NCI-H128 (cell line): ENCODE measurements around the gene HSPA4.
"Not testable (repeated sequence)": the region's sequence is repeated elsewhere in the genome, so short reads cannot be mapped to it uniquely, and the experiment has no call there.

ENCODE experiments used
- DNase-seq: peaks from one replicate; lab custom pipeline; 2025; ENCODE audit not compliant: unreplicated experiment; lab: John Stamatoyannopoulos, UW

HSPA4 gene

DNA sequence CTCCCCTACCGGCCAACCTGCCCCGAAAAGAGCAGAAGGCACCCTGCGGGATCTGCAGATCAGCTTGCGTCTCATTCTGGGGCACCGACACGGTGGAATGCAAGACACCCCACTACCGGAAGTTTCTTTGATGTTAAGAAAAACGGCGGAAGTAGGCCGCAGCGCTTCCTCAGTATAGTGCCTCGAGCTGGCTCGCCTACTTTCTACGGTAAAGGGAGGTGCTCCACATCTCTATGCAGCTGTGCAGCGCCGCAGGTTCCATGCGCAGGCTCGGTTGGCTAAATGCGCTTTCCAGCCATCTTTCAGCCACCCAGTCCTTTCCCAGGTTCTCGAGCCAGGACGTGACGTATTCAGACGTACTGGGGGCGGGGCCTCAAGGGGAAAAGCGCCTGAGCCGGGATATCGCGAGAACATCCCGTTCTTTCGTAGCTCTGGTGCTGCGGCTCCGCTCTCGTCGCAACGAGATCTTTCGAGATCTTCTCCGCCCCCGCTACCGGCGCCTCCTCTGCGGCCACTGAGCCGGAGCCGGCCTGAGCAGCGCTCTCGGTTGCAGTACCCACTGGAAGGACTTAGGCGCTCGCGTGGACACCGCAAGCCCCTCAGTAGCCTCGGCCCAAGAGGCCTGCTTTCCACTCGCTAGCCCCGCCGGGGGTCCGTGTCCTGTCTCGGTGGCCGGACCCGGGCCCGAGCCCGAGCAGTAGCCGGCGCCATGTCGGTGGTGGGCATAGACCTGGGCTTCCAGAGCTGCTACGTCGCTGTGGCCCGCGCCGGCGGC, at the start of gene HSPA4:
HSPA4 (plus strand) TSS at position 472 of the 775 bp plus-strand sequence; CDS start at position 710, 238 bp downstream.
- peak; percentile 83 for DNase-seq

DNA sequence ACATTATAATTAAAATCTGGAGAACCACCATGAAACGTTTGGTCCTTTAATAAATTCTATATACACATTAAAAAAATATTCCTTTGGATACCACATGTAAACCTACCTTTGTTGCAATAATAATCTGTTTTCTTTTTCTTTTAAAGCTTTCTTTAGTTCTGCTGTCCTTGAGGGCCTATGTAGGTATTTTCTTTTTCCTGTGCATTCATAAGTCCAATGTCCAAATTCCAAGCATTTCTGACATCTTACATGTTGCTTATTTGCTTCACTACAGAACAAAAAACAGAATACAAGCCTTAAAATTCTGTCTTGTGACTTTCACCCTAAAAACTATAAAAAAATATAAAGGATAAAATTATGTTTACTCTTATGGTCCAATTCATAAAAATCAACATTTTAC, 45.2 kb upstream of the HSPA4 start:
- no peak for DNase-seq

- not testable (repeated sequence) for DNase-seq
These were observed 43.4 kb upstream of the HSPA4 start for GRCh38 chr5:133008455-133008854.

DNA sequence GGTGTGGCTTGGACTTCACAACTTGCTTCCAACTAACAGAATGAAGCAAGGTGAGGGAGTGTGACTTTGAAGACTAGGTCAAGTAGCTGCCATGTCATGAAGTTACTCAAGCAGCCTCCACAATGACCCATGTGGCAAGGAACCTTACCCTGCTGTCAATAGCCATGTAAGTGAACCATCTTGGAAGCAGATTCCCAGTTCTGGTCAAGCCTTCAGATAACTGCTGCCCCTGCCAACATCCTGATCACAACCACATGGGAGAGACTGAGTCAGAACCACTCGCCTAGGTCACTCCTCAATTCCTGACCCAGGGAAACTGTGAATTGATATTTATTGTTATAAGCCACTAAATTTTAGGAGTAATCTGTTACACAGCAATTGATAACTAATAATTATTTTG, 36.3 kb upstream of the HSPA4 start:
- no peak for DNase-seq

DNA sequence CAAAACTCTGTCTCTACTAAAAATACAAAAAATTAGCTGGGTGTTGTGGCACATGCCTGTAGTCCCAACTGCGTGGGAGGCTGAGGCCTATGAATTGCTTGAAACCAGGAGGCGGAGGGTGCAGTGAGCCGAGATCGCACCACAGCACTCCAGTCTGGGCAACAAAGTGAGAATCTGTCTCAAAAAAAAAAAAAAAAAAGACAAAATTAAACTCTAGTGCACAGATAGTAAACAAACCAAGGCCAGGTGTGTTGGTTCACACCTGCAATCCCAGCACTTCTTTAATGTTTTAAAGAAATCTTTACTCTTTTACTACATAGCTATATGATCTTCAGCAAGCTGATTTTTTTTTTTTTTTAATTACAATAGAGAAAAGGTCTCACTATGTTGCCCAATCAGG, 33.8 kb upstream of the HSPA4 start:
- no peak for DNase-seq

GRCh38 chr5:133019471-133019870, 32.3 kb upstream of the HSPA4 start:
- not testable (repeated sequence) for DNase-seq

GRCh38 chr5:133025804-133026663, 25.8 kb upstream of the HSPA4 start, which contains the start of gene ZCCHC10:
ZCCHC10 (minus strand) TSS chr5:133026549; CDS start chr5:133026537, 12 bp downstream.
- DNase-seq = peak; percentile 88

DNA sequence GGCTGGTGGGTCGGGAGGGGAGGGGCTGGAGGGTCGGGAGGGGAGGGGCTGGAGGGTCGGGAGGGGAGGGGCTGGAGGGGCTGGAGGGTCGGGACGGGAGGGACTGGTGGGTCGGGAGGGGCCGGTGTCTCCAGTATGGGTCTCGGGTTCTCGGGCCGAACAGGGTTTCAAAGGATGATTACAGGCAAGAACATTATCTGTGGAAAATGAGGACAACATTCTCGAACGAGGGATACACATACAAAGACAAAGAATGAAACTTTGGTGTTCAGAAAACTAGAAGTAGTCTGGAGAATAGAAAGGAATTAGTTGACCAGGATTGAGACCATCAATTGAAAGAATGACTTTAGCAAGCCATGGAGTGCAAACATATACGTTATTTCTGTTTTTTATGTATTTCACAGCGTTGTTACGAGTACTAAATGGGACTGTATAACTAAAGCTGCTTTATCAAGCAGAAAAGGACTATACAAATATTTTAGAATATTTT, 25.1 kb upstream of the HSPA4 start:
- no peak for DNase-seq

DNA sequence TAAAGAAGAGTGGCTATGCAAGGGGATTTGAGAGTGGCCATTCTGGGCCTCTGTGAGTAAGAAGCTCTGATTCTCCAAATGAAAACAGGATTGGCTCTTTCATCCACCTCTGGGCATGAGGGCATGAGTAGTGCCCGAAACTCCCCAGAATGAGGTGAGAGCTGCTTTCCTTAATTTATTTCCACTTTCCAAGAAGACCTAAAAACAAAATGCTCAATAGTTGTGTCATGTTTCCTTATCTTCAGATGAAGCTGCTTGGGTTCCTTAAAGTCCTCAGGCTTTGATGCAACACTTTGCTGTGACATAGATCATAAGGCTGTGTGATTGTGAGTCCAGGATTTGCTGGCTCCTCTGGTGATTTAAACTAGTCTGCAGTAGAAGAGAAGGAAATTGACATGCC, 22.4 kb upstream of the HSPA4 start:
- no peak for DNase-seq

DNA sequence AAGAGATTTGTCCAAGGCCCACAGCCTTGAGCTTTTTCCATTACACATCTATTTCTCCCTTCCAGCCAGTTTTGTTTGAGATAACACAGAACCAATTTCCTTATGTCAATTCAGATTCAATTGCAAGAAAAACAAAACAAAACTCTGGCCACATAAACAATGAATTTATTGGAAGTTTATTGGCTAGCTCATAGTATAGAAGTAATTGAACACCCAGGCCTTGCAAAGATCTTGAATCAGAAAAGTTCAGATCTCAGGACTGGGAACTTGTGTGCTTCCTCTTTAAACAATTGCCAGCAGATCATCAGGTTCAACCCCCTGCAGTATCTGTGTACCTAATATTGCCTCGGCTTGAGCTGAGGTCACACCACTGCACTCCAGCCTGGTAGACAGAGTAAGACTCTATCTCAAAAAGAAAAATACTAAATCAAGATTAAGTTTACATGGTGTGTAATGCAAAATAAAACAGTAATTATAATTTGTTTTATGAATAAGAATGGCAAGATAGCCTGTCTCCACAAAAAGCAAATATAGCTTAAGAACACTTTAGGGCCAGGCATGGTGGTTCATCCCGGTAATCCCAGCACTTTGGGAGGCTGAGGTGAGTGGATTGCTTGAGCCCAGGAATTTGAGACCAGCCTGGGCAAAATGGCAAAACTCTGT, 21.3 kb upstream of the HSPA4 start:
- DNase-seq = no peak

GRCh38 chr5:133032852-133033742, 18.7 kb upstream of the HSPA4 start:
- DNase-seq = no peak

- no peak for DNase-seq
These were observed 17.7 kb upstream of the HSPA4 start for GRCh38 chr5:133034064-133034463.

GRCh38 chr5:133035224-133035623, 16.6 kb upstream of the HSPA4 start:
- no peak for DNase-seq

DNA sequence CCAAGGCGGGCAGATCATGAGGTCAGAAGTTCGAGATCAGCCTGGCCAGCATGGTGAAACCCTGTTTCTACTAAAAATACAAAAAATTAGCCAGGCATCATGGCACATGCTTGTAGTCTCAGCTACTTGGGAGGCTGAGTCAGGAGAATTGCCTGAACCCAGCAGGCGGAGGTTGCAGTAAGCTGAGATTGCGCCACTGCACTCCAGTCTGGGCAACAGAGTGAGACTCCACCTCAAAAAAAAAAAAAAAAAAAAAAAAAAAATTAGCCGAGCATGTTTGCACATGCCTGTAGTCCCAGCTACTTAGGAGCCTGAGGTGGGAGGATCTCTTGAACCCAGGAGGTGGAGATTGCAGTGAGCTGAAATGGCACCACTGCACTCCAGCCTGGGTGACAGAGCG, 15.1 kb upstream of the HSPA4 start:
- DNase-seq = not testable (repeated sequence)

DNA sequence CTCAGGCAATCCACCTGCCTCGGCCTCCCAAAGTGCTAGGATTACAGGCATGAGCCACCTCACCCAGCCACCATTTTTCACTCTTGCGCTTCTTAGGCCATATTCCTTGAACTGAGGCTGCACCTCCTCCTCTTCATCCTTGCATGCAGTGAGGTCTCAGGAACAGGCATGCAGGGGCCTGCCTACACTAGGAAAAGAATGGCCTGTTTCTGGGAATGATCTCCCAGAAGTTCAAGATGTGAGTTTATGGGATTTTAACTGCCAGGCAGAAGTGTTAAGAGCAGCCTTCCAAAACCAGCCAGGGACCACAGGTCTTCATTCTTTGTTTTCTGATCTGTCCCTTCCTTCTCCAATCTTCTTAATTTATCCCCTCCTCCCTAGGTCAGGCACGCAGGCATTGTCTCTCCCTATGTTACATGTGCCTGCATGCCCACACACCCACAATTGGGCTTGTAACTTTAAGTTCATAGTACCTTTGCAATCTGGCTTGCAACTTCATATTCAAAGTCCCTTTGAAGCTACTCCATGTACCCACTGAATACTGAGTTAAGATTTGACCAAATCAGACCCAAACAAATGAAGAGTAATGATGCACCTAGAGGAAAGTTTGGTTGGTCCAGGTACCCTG, 10.5 kb upstream of the HSPA4 start:
- DNase-seq = no peak

- no peak for DNase-seq
These were observed 9.9 kb upstream of the HSPA4 start for GRCh38 chr5:133041910-133042309.

DNA sequence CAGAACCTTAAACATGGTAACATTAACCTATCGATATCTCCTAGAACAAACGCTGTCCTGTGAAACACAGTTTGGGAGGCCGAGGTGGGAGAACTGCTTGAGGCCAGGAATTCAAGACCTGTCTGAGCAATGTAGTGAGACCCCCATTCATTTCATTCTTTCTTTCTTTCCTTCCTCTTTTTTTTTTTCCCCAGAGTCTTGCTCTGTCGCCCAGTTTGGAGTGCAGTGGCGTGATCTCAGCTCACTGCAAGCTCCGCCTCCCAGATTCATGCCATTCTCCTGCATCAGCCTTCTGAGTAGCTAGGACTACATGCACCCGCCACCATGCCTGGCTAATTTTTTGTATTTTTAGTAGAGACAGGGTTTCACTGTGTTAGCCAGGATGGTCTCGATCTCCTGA, 5.3 kb upstream of the HSPA4 start:
- DNase-seq = not testable (repeated sequence)

- DNase-seq = no peak
These were observed 4.4 kb upstream of the HSPA4 start for GRCh38 chr5:133047404-133047803.

DNA sequence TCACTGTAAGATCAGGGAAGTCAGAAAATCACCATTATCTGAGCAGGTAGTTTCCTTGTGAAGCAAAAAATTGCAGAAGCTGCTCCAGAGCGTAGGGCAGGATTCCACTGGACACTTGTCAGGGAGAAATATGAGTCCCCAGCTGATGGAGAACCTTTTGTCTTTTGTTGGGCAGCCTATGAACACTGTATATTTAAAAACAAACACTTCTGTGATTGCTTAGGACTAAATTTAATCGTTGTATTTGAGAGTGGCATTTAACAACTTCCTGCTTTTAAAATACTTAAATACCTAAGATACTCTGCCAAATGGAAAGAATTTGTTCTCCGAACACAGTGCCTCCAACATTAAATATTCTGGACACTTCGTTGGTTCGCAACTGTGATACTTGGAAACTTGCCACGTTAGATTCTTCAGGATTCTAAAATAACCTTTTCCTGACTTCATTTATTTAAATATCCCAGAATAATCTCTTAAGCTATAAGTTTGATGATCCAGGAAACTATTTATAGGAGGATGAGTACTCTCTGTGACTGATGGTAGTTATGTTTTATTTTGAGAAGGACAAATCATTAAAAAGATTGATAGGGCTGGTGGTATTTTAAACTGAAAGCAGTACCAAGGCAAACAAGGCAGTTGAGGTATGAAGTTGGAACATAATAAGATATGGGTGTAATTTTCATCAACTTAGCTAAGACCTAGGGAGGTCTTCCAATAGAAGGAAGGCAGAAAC, 2.7 kb upstream of the HSPA4 start:
- DNase-seq = no peak
